Activated gamma-delta T cell treated with Interleukin-2 at 50 U/mL for 16 hours (primary cell): ENCODE measurements around the gene SLC10A7.

ENCODE experiments used
- DNase-seq: peaks from one replicate; pipeline ENCODE4 v3.0.0-alpha.2; 2020

Gene SLC10A7

GRCh38 chr4:146252969-146253611, 268.6 kb downstream of the SLC10A7 start:
- DNase-seq, result no peak

DNA sequence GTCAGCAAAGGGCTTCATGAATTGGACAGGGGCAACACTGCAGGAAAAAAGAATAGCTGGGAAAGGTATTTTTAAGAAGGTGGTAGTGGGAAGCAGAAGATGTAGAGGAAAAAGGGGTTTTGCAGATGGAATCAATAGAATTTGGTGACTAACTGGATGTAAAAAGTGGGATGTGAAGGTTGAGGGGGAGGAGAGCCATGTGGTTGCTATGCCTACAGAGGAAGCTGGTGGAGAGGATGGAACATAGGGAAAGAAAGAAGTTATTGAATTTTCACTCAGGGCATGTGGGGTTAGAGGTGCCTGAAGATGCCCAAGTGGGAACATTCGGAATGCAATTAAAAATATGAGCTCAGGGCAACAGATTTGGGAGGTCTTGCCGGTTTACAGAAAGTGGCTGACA, 274.4 kb downstream of the SLC10A7 start:
- DNase-seq, result no peak

- DNase-seq, result no peak
Measured at GRCh38 chr4:146246381-146246780, 275.4 kb downstream of the SLC10A7 start.

DNA sequence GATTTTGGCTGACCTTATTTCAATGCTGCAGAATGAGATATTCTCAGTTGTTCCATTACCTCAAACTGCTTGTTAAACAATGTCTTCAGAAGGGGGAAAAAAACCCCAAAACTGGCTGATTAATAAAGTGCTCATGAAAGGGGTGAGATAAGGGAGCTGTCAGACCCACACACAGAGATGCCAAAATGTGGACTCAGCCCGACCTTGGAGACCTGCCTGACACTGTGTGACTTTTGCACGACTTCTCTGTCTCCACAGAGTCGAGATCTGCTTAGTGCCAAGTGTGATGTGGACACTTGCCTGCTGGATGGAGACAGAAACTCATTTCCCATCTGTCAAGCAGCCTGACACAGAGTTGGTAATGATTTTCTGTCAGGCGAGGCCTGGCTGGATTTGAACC, 275.9 kb downstream of the SLC10A7 start:
- no peak for DNase-seq

DNA sequence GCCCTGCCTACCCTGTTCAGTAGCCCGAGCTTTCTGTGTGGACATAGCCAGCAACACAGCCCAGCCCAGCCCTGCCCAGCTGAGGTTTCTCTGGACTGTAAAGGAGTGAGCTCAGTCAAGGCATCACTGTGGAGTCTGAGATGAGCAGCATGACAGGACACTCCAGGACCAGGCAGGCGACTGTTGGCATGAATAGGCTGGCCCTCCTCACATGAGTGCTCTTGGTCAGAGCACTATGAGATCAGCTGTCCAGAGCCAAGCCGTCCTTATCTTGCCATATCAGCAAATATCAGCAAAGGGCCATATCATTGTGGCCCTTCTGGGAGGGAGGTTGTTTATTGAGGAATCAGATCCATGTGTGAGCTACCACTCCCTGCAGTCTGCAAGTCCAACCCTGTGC, 276.5 kb downstream of the SLC10A7 start:
- DNase-seq, result no peak

DNA sequence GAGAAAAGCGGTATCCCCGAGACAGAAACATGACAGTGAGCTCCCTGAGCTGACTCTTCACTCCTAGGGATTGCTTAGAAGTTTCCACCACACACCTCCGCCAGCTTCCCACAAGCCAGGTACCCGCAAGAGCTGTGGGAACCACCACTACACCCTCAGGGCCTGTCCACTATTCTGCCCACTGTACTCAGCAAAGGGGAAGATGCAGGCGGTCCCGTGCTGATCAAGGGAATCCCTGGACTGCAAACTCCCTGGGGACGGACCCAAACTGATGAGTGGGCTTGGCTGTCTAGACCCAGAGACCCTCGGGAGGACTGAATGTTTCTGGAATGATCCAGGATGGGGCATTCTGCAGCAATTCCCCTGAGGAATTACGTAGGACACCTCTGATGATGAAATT, 277.2 kb downstream of the SLC10A7 start:
- no peak for DNase-seq

- no peak for DNase-seq
Measured at GRCh38 chr4:146243883-146244277, 277.9 kb downstream of the SLC10A7 start.

- peak; percentile 34 for DNase-seq
Measured at GRCh38 chr4:146243141-146243882, 278.4 kb downstream of the SLC10A7 start.

DNA sequence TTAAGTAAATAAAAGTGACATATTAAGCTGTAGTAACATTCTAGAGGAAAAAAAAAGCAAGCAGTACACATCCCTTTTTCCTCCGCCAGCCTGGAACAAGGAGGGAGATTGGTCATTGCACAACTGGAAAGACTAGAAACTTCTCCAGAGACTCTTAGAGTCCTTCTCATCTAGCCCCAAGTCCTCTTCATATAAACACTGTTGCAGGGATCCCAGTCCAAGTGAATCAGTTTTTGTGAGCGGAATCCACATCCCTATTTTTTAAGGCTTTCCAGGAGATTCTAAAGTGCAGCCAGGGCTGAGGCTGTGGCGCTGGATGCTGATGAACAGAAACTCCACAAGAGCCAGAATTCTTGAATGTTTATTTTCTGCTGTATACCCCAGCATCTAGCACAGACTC, 283.6 kb downstream of the SLC10A7 start:
- DNase-seq, result no peak

DNA sequence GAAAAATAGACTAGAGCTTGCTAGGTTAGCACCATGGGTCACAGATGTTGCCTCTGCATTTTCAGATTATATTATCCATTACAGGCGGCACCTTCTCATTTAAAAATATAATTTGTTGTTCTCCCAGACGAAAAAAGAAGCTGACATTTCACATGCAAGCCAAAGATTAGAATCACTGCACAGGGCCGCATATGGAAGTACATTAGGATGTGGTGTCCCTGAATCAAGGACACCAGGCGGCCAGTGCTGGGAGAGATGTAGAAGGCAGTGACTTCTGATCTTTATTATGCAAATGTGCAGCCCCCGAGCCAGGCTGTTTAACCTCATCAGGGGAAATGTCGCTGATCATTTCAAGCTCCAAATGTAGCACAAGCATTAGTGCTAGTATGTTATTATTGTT, 284.6 kb downstream of the SLC10A7 start:
- DNase-seq, result no peak

DNA sequence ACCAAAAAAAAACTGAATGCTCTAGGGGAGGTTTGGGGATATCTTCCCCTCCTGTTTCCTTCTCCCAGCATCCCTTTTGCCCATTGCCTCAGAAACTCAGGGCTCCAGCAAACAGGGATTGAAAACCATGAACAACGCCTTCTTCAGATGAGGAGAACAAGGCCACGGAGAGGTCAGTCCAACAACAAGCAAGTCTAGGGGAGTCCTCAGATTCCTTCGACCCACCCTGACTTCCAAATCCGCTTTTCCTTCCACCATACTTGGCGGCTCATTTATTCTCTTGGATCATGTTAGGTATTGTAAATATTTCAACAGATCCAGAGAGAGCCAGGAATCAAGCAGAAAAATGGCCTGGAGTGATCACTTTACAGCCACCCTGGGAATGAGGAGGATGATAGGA, 285.5 kb downstream of the SLC10A7 start:
- no peak for DNase-seq

DNA sequence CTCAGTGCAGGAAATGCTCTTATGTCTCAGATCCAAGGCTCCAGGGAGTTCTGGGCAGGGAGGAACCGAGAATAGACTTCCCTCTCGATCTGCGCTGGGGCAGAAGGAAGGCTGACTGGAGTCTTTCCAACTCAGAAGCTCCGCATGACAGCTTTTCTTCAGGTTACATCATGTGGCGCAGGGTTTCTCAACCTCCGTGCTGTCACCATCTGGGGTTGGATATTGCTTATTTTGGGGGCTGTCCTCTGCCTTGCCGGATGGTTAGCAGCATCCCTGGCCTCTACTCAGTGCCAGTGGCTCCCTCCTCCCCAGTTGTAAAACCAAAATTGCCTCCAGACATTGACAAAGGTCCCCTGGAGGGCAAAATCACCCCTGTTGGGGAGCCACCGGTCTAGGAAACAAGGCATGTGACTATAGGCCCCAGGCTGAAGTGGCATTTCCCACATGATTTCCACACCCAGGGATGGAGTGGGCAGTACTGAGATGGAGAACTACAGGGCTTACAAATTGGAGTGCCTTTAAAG, 286.0 kb downstream of the SLC10A7 start:
- DNase-seq, result no peak

- DNase-seq, result no peak
Measured at GRCh38 chr4:146232131-146232722, 289.5 kb downstream of the SLC10A7 start.

- no peak for DNase-seq
Measured at GRCh38 chr4:146229406-146229805, 292.3 kb downstream of the SLC10A7 start.

- DNase-seq, result no peak
Measured at GRCh38 chr4:146224326-146224966, 297.3 kb downstream of the SLC10A7 start.

DNA sequence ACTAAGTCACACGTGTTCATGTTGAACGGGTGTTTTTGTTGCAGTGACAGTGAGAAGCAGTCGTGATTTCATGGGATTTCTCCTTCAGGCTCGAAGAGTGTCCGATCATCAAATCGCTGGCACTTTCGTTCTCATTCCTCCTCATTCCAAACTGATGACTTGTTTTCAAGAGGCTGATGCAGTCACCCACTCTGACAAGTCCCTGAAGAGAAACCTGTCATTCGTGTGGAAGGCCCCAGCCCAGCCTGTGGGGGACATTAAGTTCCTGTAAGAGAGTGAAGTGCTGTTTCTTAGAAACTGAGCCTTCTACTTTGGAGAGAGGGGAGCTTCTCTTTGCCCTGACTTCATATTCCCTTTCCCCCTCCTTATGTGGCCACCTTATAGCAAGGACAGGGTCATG, 299.4 kb downstream of the SLC10A7 start:
- no peak for DNase-seq

GRCh38 chr4:146214238-146214637, 307.5 kb downstream of the SLC10A7 start, which contains the start of gene REELD1:
Gene REELD1 (plus strand): TSS chr4:146214538. CDS start chr4:146216953, 2,415 bp downstream.
- no peak for DNase-seq

GRCh38 chr4:146212781-146213180, 309.0 kb downstream of the SLC10A7 start:
- no peak for DNase-seq

DNA sequence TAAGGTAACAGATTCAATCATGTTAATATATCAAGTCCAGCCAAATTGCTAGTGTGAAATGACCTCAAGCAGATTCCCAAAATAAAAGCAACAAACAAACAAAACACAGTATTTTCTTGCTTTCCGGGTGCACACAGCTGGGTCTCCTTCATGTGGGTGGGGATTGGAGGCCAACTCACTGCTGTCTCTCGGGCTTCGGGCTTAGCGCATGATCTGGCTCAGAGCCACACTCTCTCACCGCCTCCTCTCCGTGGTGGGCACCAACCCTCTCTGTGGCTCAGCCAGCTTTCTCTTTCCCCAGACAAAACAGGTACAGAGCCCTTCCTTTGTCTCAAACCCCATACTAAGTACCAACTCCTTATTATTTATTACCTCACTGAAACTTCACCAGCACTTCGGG, 310.3 kb downstream of the SLC10A7 start:
- DNase-seq, result no peak

GRCh38 chr4:146210890-146211289, 310.9 kb downstream of the SLC10A7 start:
- no peak for DNase-seq

GRCh38 chr4:146207410-146207809, 314.3 kb downstream of the SLC10A7 start:
- DNase-seq, result no peak
